Natural killer cell treated with Interleukin-12 subunit alpha and Interleukin-12 subunit beta and Interleukin-15 and Interleukin-18, amount 100 ng/mL, for 72 hours (primary cell): ENCODE data around the gene APBB1IP. TPM values are rescaled to one million over a fixed set of nuclear protein-coding genes. Genes with fewer than 3 reads are reported as not detected.
"Not testable (repeated sequence)": the region's sequence is repeated elsewhere in the genome, so short reads cannot be mapped to it uniquely, and the experiment has no call there.

Experiments
- ATAC-seq, 2 donors: fragments of 150-1000 bp; cut with Tn5 transposase in 1 of 2; sonication (Bioruptor Pico), chemical (Tn5 transposase) in 1 of 2; 2 replicates each; pipeline ENCODE4 v1.10.0; 2021
- DNase-seq: peaks from one replicate; pipeline ENCODE4 v3.0.0; 2022; ENCODE audit warnings: low spot score
- H3K27ac Mint-ChIP-seq, 2 donors: 1 replicate in 1 of 2; 2 replicates in 1 of 2; pipeline ENCODE4 v1.8.0; 2022; ENCODE audit warnings: mixed read lengths in 2 of 2, mild to moderate bottlenecking in 1 of 2, moderate library complexity in 1 of 2
- H3K27me3 Mint-ChIP-seq, 2 donors: 1 replicate in 1 of 2; 2 replicates in 1 of 2; pipeline ENCODE4 v1.8.0; 2022; ENCODE audit warnings: mixed read lengths in 2 of 2
- H3K36me3 Mint-ChIP-seq: one replicate; pipeline ENCODE4 v1.8.0; 2022; ENCODE audit warnings: mixed read lengths
- H3K4me1 Mint-ChIP-seq, 2 donors: 1 replicate in 1 of 2; 2 replicates in 1 of 2; pipeline ENCODE4 v1.8.0; 2022; ENCODE audit warnings: low read depth in 2 of 2, mixed read lengths in 2 of 2, mild to moderate bottlenecking in 1 of 2
- H3K4me3 Mint-ChIP-seq: one replicate; pipeline ENCODE4 v1.8.0; 2022; ENCODE audit warnings: mixed read lengths
- H3K9me3 Mint-ChIP-seq: 2 replicates; pipeline ENCODE4 v1.8.0; 2022; ENCODE audit warnings: mixed read lengths
- total RNA-seq, 2 donors: library from RNA; stranded (reverse); gene quantifications; one replicate each; pipeline ENCODE4 v1.2.3, GENCODE V29; 2022

APBB1IP gene
- total RNA-seq, 2 donors from 2014 or later = 42.2 to 58.0 TPM

GRCh38 chr10:26475386-26475785 lies 37.2 kb downstream of the APBB1IP start:
- H3K9me3 Mint-ChIP-seq = no peaks in the 10 kb centered on the region
- H3K27me3 Mint-ChIP-seq = no peaks in the 10 kb centered on the region
- H3K4me3 Mint-ChIP-seq = peak overlapping the region; percentile 71
- H3K27ac Mint-ChIP-seq = peak overlapping the region; percentile 87 to 90
- H3K36me3 Mint-ChIP-seq = no peaks in the 10 kb centered on the region
- ATAC-seq (no peak), DNase-seq (no peak)
- peaks cover 59 to 77% of the 10 kb centered on the region in 2 donors for H3K4me1 Mint-ChIP-seq

GRCh38 chr10:26477501-26477900 lies 39.4 kb downstream of the APBB1IP start:
- Mint-ChIP-seq H3K4me1 (peaks cover 52 to 70% of the 10 kb centered on the region in 2 donors), H3K27me3 (no peaks in the 10 kb centered on the region), H3K27ac (peak overlapping the region; percentile 69 to 95), H3K36me3 (no peaks in the 10 kb centered on the region), H3K4me3 (no peak overlapping the region), H3K9me3 (no peaks in the 10 kb centered on the region)
- DNase-seq (no peak), ATAC-seq (no peak)

- Mint-ChIP-seq H3K4me3 (peak overlapping the region; percentile 57), H3K4me1 (peaks cover 50 to 67% of the 10 kb centered on the region in 2 donors)
These were observed 39.9 kb downstream of the APBB1IP start for GRCh38 chr10:26478061-26478460.

GRCh38 chr10:26479766-26480492 lies 41.8 kb downstream of the APBB1IP start:
- H3K4me1 Mint-ChIP-seq = peaks cover 49 to 63% of the 10 kb centered on the region in 2 donors
- H3K36me3 Mint-ChIP-seq = no peaks in the 10 kb centered on the region
- H3K4me3 Mint-ChIP-seq = peak overlapping the region; percentile 76
- DNase-seq = no peak
- ATAC-seq = peak; percentile 71 to 83
- no peaks in the 10 kb centered on the region for H3K27me3 Mint-ChIP-seq
- H3K27ac Mint-ChIP-seq = peak overlapping the region; percentile 96 to 97
- H3K9me3 Mint-ChIP-seq = no peaks in the 10 kb centered on the region

More at GRCh38 chr10:26478061-26478460, 39.9 kb downstream of the APBB1IP start:
- DNase-seq = no peak
- H3K9me3 Mint-ChIP-seq = no peaks in the 10 kb centered on the region
- no peak for ATAC-seq
- H3K27ac Mint-ChIP-seq = peak overlapping the region; percentile 69 to 95
- H3K27me3 Mint-ChIP-seq = no peaks in the 10 kb centered on the region
- H3K36me3 Mint-ChIP-seq = no peaks in the 10 kb centered on the region

GRCh38 chr10:26481315-26481692 lies 43.2 kb downstream of the APBB1IP start:
- H3K27me3 Mint-ChIP-seq = no peaks in the 10 kb centered on the region
- no peak overlapping the region for H3K4me3 Mint-ChIP-seq
- H3K36me3 Mint-ChIP-seq = no peaks in the 10 kb centered on the region
- DNase-seq (no peak), ATAC-seq (no peak)
- peak overlapping the region; percentile 96 to 97 for H3K27ac Mint-ChIP-seq
- H3K9me3 Mint-ChIP-seq = no peaks in the 10 kb centered on the region
- H3K4me1 Mint-ChIP-seq = peaks cover 51 to 66% of the 10 kb centered on the region in 2 donors

GRCh38 chr10:26481914-26482550 lies 43.9 kb downstream of the APBB1IP start:
- no peaks in the 10 kb centered on the region for H3K27me3 Mint-ChIP-seq
- H3K4me3 Mint-ChIP-seq = peak overlapping the region; percentile 72
- peaks cover 57 to 73% of the 10 kb centered on the region in 2 donors for H3K4me1 Mint-ChIP-seq
- no peaks in the 10 kb centered on the region for H3K36me3 Mint-ChIP-seq
- peak overlapping the region; percentile 82 to 97 for H3K27ac Mint-ChIP-seq
- DNase-seq (no peak), ATAC-seq (peak; percentile 70 to 73)
- H3K9me3 Mint-ChIP-seq = no peaks in the 10 kb centered on the region

- no peaks in the 10 kb centered on the region for H3K9me3 Mint-ChIP-seq
- no peak for DNase-seq
- H3K4me1 Mint-ChIP-seq = peaks cover 58 to 68% of the 10 kb centered on the region in 2 donors
- no peak for ATAC-seq
- no peaks in the 10 kb centered on the region for H3K36me3 Mint-ChIP-seq
- no peaks in the 10 kb centered on the region for H3K27me3 Mint-ChIP-seq
- H3K27ac Mint-ChIP-seq = peak overlapping the region; percentile 82 to 97
- peak overlapping the region; percentile 55 for H3K4me3 Mint-ChIP-seq
These were observed 45.4 kb downstream of the APBB1IP start for GRCh38 chr10:26483554-26483953.

GRCh38 chr10:26485150-26485941 lies 47.2 kb downstream of the APBB1IP start:
- no peak for ATAC-seq
- DNase-seq = no peak
- H3K9me3 Mint-ChIP-seq = no peaks in the 10 kb centered on the region
- H3K4me3 Mint-ChIP-seq = peak overlapping the region; percentile 88
- H3K27me3 Mint-ChIP-seq = no peaks in the 10 kb centered on the region
- H3K4me1 Mint-ChIP-seq = peaks cover 57 to 69% of the 10 kb centered on the region in 2 donors
- H3K36me3 Mint-ChIP-seq = no peaks in the 10 kb centered on the region
- H3K27ac Mint-ChIP-seq = peak overlapping the region; percentile 95

- DNase-seq (no peak), ATAC-seq (no peak)
- Mint-ChIP-seq H3K4me1 (peaks cover 51 to 63% of the 10 kb centered on the region in 2 donors), H3K27me3 (no peaks in the 10 kb centered on the region), H3K9me3 (no peaks in the 10 kb centered on the region), H3K27ac (peak overlapping the region; percentile 95), H3K4me3 (peak overlapping the region; percentile 88), H3K36me3 (no peaks in the 10 kb centered on the region)
These were observed 48.2 kb downstream of the APBB1IP start for GRCh38 chr10:26486304-26486703.

- ATAC-seq (peak; percentile 92 to 95), DNase-seq (peak; percentile 74)
- peaks cover 3% of the 10 kb centered on the region for H3K36me3 Mint-ChIP-seq
- H3K27ac Mint-ChIP-seq = peak overlapping the region; percentile 95
- no peaks in the 10 kb centered on the region for H3K27me3 Mint-ChIP-seq
- H3K4me3 Mint-ChIP-seq = peak overlapping the region; percentile 88
- H3K9me3 Mint-ChIP-seq = no peaks in the 10 kb centered on the region
- peaks cover 48 to 58% of the 10 kb centered on the region in 2 donors for H3K4me1 Mint-ChIP-seq
These were observed 49.1 kb downstream of the APBB1IP start for GRCh38 chr10:26486990-26487850.

GRCh38 chr10:26488344-26488743 lies 50.2 kb downstream of the APBB1IP start:
- H3K36me3 Mint-ChIP-seq = peaks cover 12% of the 10 kb centered on the region
- peak overlapping the region; percentile 54 for H3K4me3 Mint-ChIP-seq
- H3K9me3 Mint-ChIP-seq = no peaks in the 10 kb centered on the region
- ATAC-seq = no peak
- peak overlapping the region; percentile 95 for H3K27ac Mint-ChIP-seq
- no peaks in the 10 kb centered on the region for H3K27me3 Mint-ChIP-seq
- no peak for DNase-seq
- H3K4me1 Mint-ChIP-seq = peaks cover 48 to 52% of the 10 kb centered on the region in 2 donors

- peaks cover 14% of the 10 kb centered on the region for H3K36me3 Mint-ChIP-seq
- H3K27me3 Mint-ChIP-seq = no peaks in the 10 kb centered on the region
- H3K27ac Mint-ChIP-seq = peak overlapping the region; percentile 95
- ATAC-seq (no peak), DNase-seq (no peak)
- no peaks in the 10 kb centered on the region for H3K9me3 Mint-ChIP-seq
- peaks cover 43 to 46% of the 10 kb centered on the region in 2 donors for H3K4me1 Mint-ChIP-seq
- H3K4me3 Mint-ChIP-seq = peak overlapping the region; percentile 54
These were observed 50.9 kb downstream of the APBB1IP start for GRCh38 chr10:26489081-26489480.

GRCh38 chr10:26490367-26490766 lies 52.2 kb downstream of the APBB1IP start:
- H3K9me3 Mint-ChIP-seq, ATAC-seq, H3K27ac Mint-ChIP-seq, DNase-seq, H3K27me3 Mint-ChIP-seq, H3K4me3 Mint-ChIP-seq: not testable (repeated sequence)
- peaks cover 14% of the 10 kb centered on the region for H3K36me3 Mint-ChIP-seq
- H3K4me1 Mint-ChIP-seq = peaks cover 40 to 42% of the 10 kb centered on the region in 2 donors
